ENCODE results near the gene PRR5L.

The PRR5L gene

GRCh38 chr11:36447947-36448346 is 151.9 kb downstream of the PRR5L start:
- TF ChIP-seq CTCF (IDR thresholded peaks at IDR 0.05) (no peak), ZFX (IDR thresholded peaks at IDR 0.05; ENCODE audit: borderline replicate concordance) (no peak)

GRCh38 chr11:36449561-36450096 is 153.5 kb downstream of the PRR5L start:
- H3K27ac ChIP-seq: no peak overlapping the region
- TF ChIP-seq CTCF (IDR thresholded peaks at IDR 0.05) (no peak), ZFX (IDR thresholded peaks at IDR 0.05; ENCODE audit: borderline replicate concordance) (no peak)

More at GRCh38 chr11:36447947-36448346, 151.9 kb downstream of the PRR5L start:
- H3K27ac ChIP-seq: no peak overlapping the region

GRCh38 chr11:36450110-36450572 is 154.1 kb downstream of the PRR5L start:
- no peak for TF ChIP-seq ZFX (IDR thresholded peaks at IDR 0.05; ENCODE audit: borderline replicate concordance)
- TF ChIP-seq CTCF (IDR thresholded peaks at IDR 0.05): no peak
- no peak overlapping the region for H3K27ac ChIP-seq

- TF ChIP-seq ZFX (IDR thresholded peaks at IDR 0.05; ENCODE audit: borderline replicate concordance) (no peak), CTCF (IDR thresholded peaks at IDR 0.05) (no peak)
- H3K27ac ChIP-seq: no peak overlapping the region
Measured at GRCh38 chr11:36451045-36451444, 155.0 kb downstream of the PRR5L start.

GRCh38 chr11:36451681-36452080 is 155.6 kb downstream of the PRR5L start:
- H3K27ac ChIP-seq: no peak overlapping the region
- TF ChIP-seq ZFX (IDR thresholded peaks at IDR 0.05; ENCODE audit: borderline replicate concordance): no peak
- no peak for TF ChIP-seq CTCF (IDR thresholded peaks at IDR 0.05)

GRCh38 chr11:36452236-36452940 is 156.3 kb downstream of the PRR5L start:
- TF ChIP-seq ZFX (IDR thresholded peaks at IDR 0.05; ENCODE audit: borderline replicate concordance) (no peak), CTCF (IDR thresholded peaks at IDR 0.05) (no peak)
- no peak overlapping the region for H3K27ac ChIP-seq

GRCh38 chr11:36452961-36453360 is 156.9 kb downstream of the PRR5L start:
- TF ChIP-seq CTCF (IDR thresholded peaks at IDR 0.05) (no peak), ZFX (IDR thresholded peaks at IDR 0.05; ENCODE audit: borderline replicate concordance) (no peak)
- no peak overlapping the region for H3K27ac ChIP-seq

All from 22Rv1 (cell line).